Prostate gland (tissue), 2 donors: Measurements from ENCODE around the gene PIKFYVE. TPM values are rescaled to one million over a fixed set of nuclear protein-coding genes. Genes with fewer than 3 reads are reported as not detected.
"Not testable (repeated sequence)": the region's sequence is repeated elsewhere in the genome, so short reads cannot be mapped to it uniquely, and the experiment has no call there.

Experiments used
- DNase-seq: peaks from one replicate; pipeline ENCODE4 v3.0.0-alpha.2; 2019; ENCODE audit warnings: low spot score
- H3K27ac ChIP-seq, 2 donors: fragments of 200-600 bp; sonication (generic); 2 replicates each; pipeline ENCODE4 v1.5.1; 2017 to 2019
- H3K27me3 ChIP-seq: fragments of 200-600 bp; sonication (generic); replicated peaks from 2 replicates; pipeline ENCODE4 v1.5.1; 2019; ENCODE audit not compliant: insufficient read depth
- H3K36me3 ChIP-seq, 2 donors: fragments of 200-600 bp; sonication (generic); 1 replicate in 1 of 2; 2 replicates in 1 of 2; pipeline versions ENCODE4 v1.5.1 to v1.8.1; 2017 to 2019
- H3K4me1 ChIP-seq: fragments of 200-600 bp; sonication (generic); replicated peaks from 2 replicates; pipeline ENCODE4 v1.5.1; 2019
- H3K4me3 ChIP-seq, 2 donors: fragments of 200-600 bp; sonication (generic); 2 replicates each; pipeline ENCODE4 v1.5.1; 2017 to 2019
- H3K9me3 ChIP-seq: fragments of 200-600 bp; sonication (generic); 2 replicates; pipeline ENCODE4 v1.5.1; 2017
- CTCF ChIP-seq, 4 experiments: fragments of 200-600 bp in 2 of 4; fragments of 450-650 bp in 2 of 4; sonication (generic) in 2 of 4; IDR thresholded peaks; 1 replicate in 3 of 4; 2 replicates in 1 of 4; pipeline ENCODE4 v1.5.1; 2016 to 2019; ENCODE audit warnings: antibody characterized with exemption in 4 of 4, mild to moderate bottlenecking in 2 of 4, moderate library complexity in 2 of 4
- POLR2A ChIP-seq: fragments of 450-650 bp; IDR thresholded peaks from one replicate; pipeline ENCODE4 v1.6.1; 2016; ENCODE audit warnings: antibody characterized with exemption, mild to moderate bottlenecking
- POLR2AphosphoS5 ChIP-seq: sonication (generic); formaldehyde crosslinking; IDR thresholded peaks from one replicate; pipeline ENCODE4 v1.6.1; 2017; ENCODE audit warnings: antibody characterized with exemption
- WGBS: methylation state at CpG from one replicate; pipeline ENCODE4 v1.1.5; 2018; 5-methylcytosine and 5-hydroxymethylcytosine counted together
- intact Hi-C: fragments of 100-400 bp; cut with DNase I; formaldehyde crosslinking; loops from one replicate; pipeline ENCODE4 v1.14.2; 2022
- total RNA-seq, 2 donors: library from RNA; depleted of rRNA; stranded (reverse); fragments of >200 nt; gene quantifications; one replicate each; pipeline ENCODE4 v1.1.0, GENCODE V29; 2016

The PIKFYVE gene
- total RNA-seq, 2 donors from 2014 or later = 26.7 to 47.1 TPM

- 69% methylated on average over 4 of the region's 4 CpGs for WGBS
- Histone ChIP-seq H3K27ac (no peak overlapping the region), H3K4me3 (no peak overlapping the region), H3K9me3 (no peaks in the 10 kb centered on the region), H3K4me1 (no peaks in the 10 kb centered on the region), H3K36me3 (no peaks in the 10 kb centered on the region), H3K27me3 (no peaks in the 10 kb centered on the region)
- intact Hi-C loops = no loop called here
- no peak for DNase-seq
- TF ChIP-seq CTCF (IDR thresholded peaks at IDR 0.05) (no peak), POLR2A (no peak), POLR2AphosphoS5 (no peak)
These were observed 118.6 kb downstream of the PIKFYVE start for GRCh38 chr2:208384637-208385036.

GRCh38 chr2:208386541-208386940 lies 120.5 kb downstream of the PIKFYVE start:
- H3K4me1 ChIP-seq = no peaks in the 10 kb centered on the region
- no peak overlapping the region for H3K4me3 ChIP-seq
- H3K36me3 ChIP-seq = no peaks in the 10 kb centered on the region
- intact Hi-C loops = no loop called here
- no peak for DNase-seq
- H3K27me3 ChIP-seq = no peaks in the 10 kb centered on the region
- TF ChIP-seq CTCF (IDR thresholded peaks at IDR 0.05) = no peak
- no peak for TF ChIP-seq POLR2A
- TF ChIP-seq POLR2AphosphoS5 = no peak
- H3K27ac ChIP-seq = no peak overlapping the region
- no peaks in the 10 kb centered on the region for H3K9me3 ChIP-seq
- WGBS = 38% methylated on average over 2 of the region's 2 CpGs

DNA sequence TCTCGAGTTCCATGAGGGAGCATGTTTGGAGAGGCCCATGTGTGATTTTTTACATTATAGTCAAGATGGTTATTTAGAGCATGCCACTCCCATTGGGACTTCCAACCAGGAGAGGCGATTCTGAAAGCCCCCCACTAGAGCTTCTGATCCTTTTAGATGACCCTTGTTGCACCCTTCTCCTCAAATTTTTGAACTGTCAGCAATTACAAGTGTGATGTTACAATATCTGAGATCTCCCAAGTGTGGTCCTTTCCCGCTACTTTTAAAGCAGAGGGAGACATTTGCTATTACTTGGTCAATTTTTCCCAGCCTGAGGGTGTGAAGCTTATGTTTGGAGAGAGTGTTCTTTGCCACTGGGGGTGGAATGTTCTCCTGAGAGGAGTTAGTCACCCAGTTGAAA lies 123.9 kb downstream of the PIKFYVE start:
- no peaks in the 10 kb centered on the region for H3K9me3 ChIP-seq
- no peak overlapping the region for H3K27ac ChIP-seq
- intact Hi-C loops = loop anchor here (10.0 kb wide), 1 partner anchor 945 kb away; no protein-coding TSS in a partner anchor
- no peak overlapping the region for H3K4me3 ChIP-seq
- no peaks in the 10 kb centered on the region for H3K4me1 ChIP-seq
- no peak for DNase-seq
- WGBS = 91% methylated on average over 3 of the region's 3 CpGs
- no peak for TF ChIP-seq CTCF (IDR thresholded peaks at IDR 0.05)
- no peaks in the 10 kb centered on the region for H3K27me3 ChIP-seq
- H3K36me3 ChIP-seq = no peaks in the 10 kb centered on the region

DNA sequence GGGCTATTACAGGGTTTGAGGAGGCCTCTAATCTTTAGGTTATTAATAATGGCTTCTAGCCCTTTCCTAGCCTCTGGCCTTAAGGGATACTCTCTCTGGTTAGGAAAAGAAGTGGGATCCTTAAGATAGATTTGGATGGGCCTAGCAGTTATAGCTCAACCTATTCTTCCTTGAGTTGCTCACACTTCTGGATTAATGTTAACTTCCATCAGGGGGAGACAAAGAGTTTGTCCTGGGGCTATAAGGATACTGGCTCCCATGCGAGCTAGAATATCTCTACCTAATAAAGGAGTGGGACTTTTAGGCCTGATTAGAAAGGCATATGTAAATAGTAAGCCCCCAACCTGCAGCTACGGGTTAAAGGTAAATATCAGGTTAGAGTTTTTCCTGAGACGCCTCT lies 126.2 kb downstream of the PIKFYVE start:
- TF ChIP-seq POLR2A (no peak), CTCF (IDR thresholded peaks at IDR 0.05) (no peak), POLR2AphosphoS5 (no peak)
- H3K9me3 ChIP-seq = no peaks in the 10 kb centered on the region
- no peaks in the 10 kb centered on the region for H3K27me3 ChIP-seq
- no peak overlapping the region for H3K27ac ChIP-seq
- no peak for DNase-seq
- H3K4me3 ChIP-seq = no peak overlapping the region
- H3K36me3 ChIP-seq = no peaks in the 10 kb centered on the region
- 79% methylated on average over 3 of the region's 3 CpGs for WGBS
- intact Hi-C loops = loop anchor here (10.0 kb wide), 1 partner anchor 943 kb away; no protein-coding TSS in a partner anchor
- no peaks in the 10 kb centered on the region for H3K4me1 ChIP-seq

DNA sequence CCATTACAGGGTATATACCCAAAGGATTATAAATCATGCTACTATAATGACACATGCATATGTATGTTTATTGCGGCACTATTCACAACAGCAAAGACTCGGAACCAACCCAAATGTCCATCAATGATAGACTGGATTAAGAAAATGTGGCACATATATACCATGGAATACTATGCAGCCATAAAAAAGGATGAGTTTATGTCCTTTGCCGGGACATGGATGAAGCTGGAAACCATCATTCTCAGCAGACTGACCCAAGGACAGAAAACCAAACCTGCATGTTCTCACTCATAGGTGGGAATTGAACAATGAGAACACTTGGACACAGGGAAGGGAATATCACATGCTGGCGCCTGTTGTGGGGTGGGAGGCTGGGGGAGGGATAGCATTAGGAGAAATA lies 130.7 kb downstream of the PIKFYVE start:
- 95% methylated on average over 4 of the region's 4 CpGs for WGBS
- H3K27ac ChIP-seq, H3K27me3 ChIP-seq, DNase-seq, H3K36me3 ChIP-seq, H3K9me3 ChIP-seq, H3K4me3 ChIP-seq, H3K4me1 ChIP-seq: not testable (repeated sequence)
- intact Hi-C loops = loop anchor here (10.0 kb wide), 1 partner anchor 938 kb away; no protein-coding TSS in a partner anchor
